Neural progenitor cell (in vitro differentiated cells): ENCODE measurements around the gene GNS. TPM values are rescaled to one million over a fixed set of nuclear protein-coding genes. Genes with fewer than 3 reads are reported as not detected.

Experiments
- DNase-seq: peaks from one replicate; pipeline ENCODE4 v3.0.0-alpha.2; 2016; ENCODE audit warnings: low spot score
- H2AFZ ChIP-seq: fragments of 200-600 bp; sonication (generic); replicated peaks from 2 replicates; pipeline ENCODE4 v1.6.1; 2016; ENCODE audit warnings: antibody characterized with exemption
- H3F3A ChIP-seq: fragments of 200-600 bp; sonication (generic); 2 replicates; pipeline ENCODE4 v1.6.1; 2016; ENCODE audit warnings: antibody characterized with exemption, low read depth
- H3K27ac ChIP-seq: fragments of 200-600 bp; sonication (generic); 2 replicates; pipeline ENCODE4 v1.5.1; 2016; ENCODE audit warnings: mild to moderate bottlenecking
- H3K27me3 ChIP-seq: fragments of 200-600 bp; sonication (generic); 2 replicates; pipeline ENCODE4 v1.6.1; 2016; ENCODE audit warnings: mild to moderate bottlenecking, moderate library complexity
- H3K36me3 ChIP-seq: fragments of 200-600 bp; sonication (generic); 2 replicates; pipeline ENCODE4 v1.5.1; 2016
- H3K4me1 ChIP-seq: fragments of 200-600 bp; sonication (generic); 2 replicates; pipeline ENCODE4 v1.6.1; 2016; ENCODE audit warnings: mixed run types
- H3K4me2 ChIP-seq: fragments of 200-600 bp; sonication (generic); 2 replicates; pipeline ENCODE4 v1.6.1; 2016
- H3K4me3 ChIP-seq: fragments of 200-600 bp; sonication (generic); 2 replicates; pipeline ENCODE4 v1.5.1; 2016
- H3K79me2 ChIP-seq: fragments of 200-600 bp; sonication (generic); 2 replicates; pipeline ENCODE4 v1.6.1; 2016; ENCODE audit warnings: low read depth
- H3K9ac ChIP-seq: fragments of 200-600 bp; sonication (generic); 2 replicates; pipeline ENCODE4 v1.6.1; 2016
- H3K9me3 ChIP-seq: fragments of 200-600 bp; sonication (generic); 2 replicates; pipeline ENCODE4 v1.5.1; 2016; ENCODE audit warnings: low read depth
- H4K20me1 ChIP-seq: fragments of 200-600 bp; sonication (generic); 2 replicates; pipeline ENCODE4 v1.6.1; 2016; ENCODE audit warnings: low read depth
- H3K27ac Mint-ChIP-seq: 3 replicates; pipeline ENCODE4 v1.8.0; 2021; ENCODE audit warnings: mixed read lengths
- H3K27me3 Mint-ChIP-seq: 2 replicates; pipeline ENCODE4 v1.8.0; 2022; ENCODE audit warnings: low read depth, mild to moderate bottlenecking, inconsistent platforms, moderate library complexity, mixed read lengths; ENCODE audit not compliant: insufficient read depth
- H3K36me3 Mint-ChIP-seq: 3 replicates; pipeline ENCODE4 v1.8.0; 2021; ENCODE audit warnings: mixed read lengths
- H3K4me1 Mint-ChIP-seq: 3 replicates; pipeline ENCODE4 v1.8.0; 2021; ENCODE audit warnings: mixed read lengths
- H3K4me3 Mint-ChIP-seq: 3 replicates; pipeline ENCODE4 v1.8.0; 2021; ENCODE audit warnings: mild to moderate bottlenecking, moderate library complexity, mixed read lengths
- H3K9me3 Mint-ChIP-seq: 3 replicates; pipeline ENCODE4 v1.8.0; 2020; ENCODE audit warnings: mixed read lengths
- EZH2 ChIP-seq: fragments of 200-600 bp; sonication (generic); IDR thresholded peaks from 2 replicates; pipeline ENCODE4 v1.6.1; 2017; ENCODE audit warnings: antibody characterized with exemption, mild to moderate bottlenecking, moderate library complexity
- EZH2phosphoT487 ChIP-seq: fragments of 200-600 bp; sonication (generic); IDR thresholded peaks from 2 replicates; pipeline ENCODE4 v1.6.1; 2017; ENCODE audit warnings: antibody characterized with exemption
- total RNA-seq: library from RNA; depleted of rRNA; stranded (reverse); fragments of >200 nt; gene quantifications from 2 replicates; pipeline ENCODE4 v1.2.3, GENCODE V29; 2015; ENCODE audit warnings: low replicate concordance
- TF ChIP-seq, protein P1 (sequence below): fragments of 200-600 bp; sonication (generic); IDR thresholded peaks from 2 replicates; pipeline ENCODE4 v1.5.1; 2017; ENCODE audit warnings: antibody characterized with exemption, mild to moderate bottlenecking

Gene GNS
- total RNA-seq, 1 donor from 2014 or later: 41.2 TPM

DNA sequence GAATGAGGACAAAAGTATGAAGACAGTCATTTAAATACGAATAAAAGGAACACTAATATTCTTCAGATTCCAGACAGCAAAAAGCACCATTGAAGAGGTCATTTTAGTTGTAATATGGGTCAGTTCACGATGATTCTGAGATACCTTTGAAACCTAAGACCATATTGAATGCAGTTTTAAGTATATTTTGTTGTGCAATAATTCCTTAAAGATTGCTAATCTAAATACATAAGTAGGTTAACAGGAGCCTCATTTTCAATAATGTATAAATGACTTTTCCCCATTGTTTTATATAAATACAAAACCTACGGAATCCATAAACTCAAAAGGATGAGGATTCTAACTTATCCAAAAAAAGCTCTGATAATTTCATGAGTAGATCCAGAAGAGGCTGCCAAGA is 5.8 kb downstream of the GNS start:
- TF ChIP-seq EZH2phosphoT487: no peak
- TF ChIP-seq EZH2: no peak
- TF ChIP-seq, protein P1, sequence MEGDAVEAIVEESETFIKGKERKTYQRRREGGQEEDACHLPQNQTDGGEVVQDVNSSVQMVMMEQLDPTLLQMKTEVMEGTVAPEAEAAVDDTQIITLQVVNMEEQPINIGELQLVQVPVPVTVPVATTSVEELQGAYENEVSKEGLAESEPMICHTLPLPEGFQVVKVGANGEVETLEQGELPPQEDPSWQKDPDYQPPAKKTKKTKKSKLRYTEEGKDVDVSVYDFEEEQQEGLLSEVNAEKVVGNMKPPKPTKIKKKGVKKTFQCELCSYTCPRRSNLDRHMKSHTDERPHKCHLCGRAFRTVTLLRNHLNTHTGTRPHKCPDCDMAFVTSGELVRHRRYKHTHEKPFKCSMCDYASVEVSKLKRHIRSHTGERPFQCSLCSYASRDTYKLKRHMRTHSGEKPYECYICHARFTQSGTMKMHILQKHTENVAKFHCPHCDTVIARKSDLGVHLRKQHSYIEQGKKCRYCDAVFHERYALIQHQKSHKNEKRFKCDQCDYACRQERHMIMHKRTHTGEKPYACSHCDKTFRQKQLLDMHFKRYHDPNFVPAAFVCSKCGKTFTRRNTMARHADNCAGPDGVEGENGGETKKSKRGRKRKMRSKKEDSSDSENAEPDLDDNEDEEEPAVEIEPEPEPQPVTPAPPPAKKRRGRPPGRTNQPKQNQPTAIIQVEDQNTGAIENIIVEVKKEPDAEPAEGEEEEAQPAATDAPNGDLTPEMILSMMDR: no peak
- no peaks in the 10 kb centered on the region for H3K9me3 ChIP-seq
- H3K9ac ChIP-seq: no peak overlapping the region
- H2AFZ ChIP-seq: no peak overlapping the region
- Mint-ChIP-seq H3K4me3 (no peak overlapping the region), H3K9me3 (peaks cover 2% of the 10 kb centered on the region), H3K4me1 (peaks cover 8% of the 10 kb centered on the region), H3K36me3 (peaks cover 9% of the 10 kb centered on the region), H3K27ac (no peak overlapping the region), H3K27me3 (no peaks in the 10 kb centered on the region)
- peaks cover 3% of the 10 kb centered on the region for H3K4me1 ChIP-seq
- no peak for DNase-seq
- no peaks in the 10 kb centered on the region for H4K20me1 ChIP-seq
- no peaks in the 10 kb centered on the region for H3F3A ChIP-seq
- H3K36me3 ChIP-seq: peaks cover 5% of the 10 kb centered on the region
- no peak overlapping the region for H3K27ac ChIP-seq
- H3K27me3 ChIP-seq: no peaks in the 10 kb centered on the region
- H3K4me2 ChIP-seq: no peak overlapping the region
- peaks cover 32% of the 10 kb centered on the region for H3K79me2 ChIP-seq
- no peak overlapping the region for H3K4me3 ChIP-seq

DNA sequence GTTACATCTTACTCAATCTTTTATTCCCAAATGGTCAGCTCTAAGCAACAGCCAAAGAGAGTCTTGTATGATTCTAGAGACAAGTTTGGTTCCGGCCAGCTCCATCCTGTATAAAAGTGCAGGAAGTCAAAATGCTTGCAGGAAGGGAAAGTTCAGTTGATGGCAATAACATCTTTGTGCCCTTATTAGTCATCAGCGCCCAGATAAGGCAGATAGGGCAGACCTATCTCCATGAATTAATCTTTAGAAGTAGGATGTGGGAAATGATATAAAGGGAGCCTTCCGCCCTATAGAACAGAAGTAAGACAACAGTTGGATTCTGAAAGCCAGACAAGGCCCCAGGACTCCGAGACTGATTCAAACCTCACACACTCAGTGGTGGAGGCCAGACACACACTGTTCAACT is 6.4 kb downstream of the GNS start:
- peaks cover 10% of the 10 kb centered on the region for H3K36me3 Mint-ChIP-seq
- Histone ChIP-seq H3K4me1 (no peaks in the 10 kb centered on the region), H3F3A (no peaks in the 10 kb centered on the region), H3K4me2 (no peak overlapping the region), H3K27me3 (no peaks in the 10 kb centered on the region), H4K20me1 (no peaks in the 10 kb centered on the region), H3K9ac (no peak overlapping the region), H3K36me3 (peaks cover 5% of the 10 kb centered on the region), H2AFZ (no peak overlapping the region), H3K79me2 (peaks cover 26% of the 10 kb centered on the region), H3K27ac (no peak overlapping the region), H3K4me3 (no peak overlapping the region), H3K9me3 (no peaks in the 10 kb centered on the region)
- peaks cover 5% of the 10 kb centered on the region for H3K4me1 Mint-ChIP-seq
- H3K4me3 Mint-ChIP-seq: no peak overlapping the region
- DNase-seq: no peak
- TF ChIP-seq EZH2 (no peak), EZH2phosphoT487 (no peak)
- TF ChIP-seq, protein P1: no peak
- H3K9me3 Mint-ChIP-seq: peaks cover 2% of the 10 kb centered on the region
- no peaks in the 10 kb centered on the region for H3K27me3 Mint-ChIP-seq
- H3K27ac Mint-ChIP-seq: no peak overlapping the region

DNA sequence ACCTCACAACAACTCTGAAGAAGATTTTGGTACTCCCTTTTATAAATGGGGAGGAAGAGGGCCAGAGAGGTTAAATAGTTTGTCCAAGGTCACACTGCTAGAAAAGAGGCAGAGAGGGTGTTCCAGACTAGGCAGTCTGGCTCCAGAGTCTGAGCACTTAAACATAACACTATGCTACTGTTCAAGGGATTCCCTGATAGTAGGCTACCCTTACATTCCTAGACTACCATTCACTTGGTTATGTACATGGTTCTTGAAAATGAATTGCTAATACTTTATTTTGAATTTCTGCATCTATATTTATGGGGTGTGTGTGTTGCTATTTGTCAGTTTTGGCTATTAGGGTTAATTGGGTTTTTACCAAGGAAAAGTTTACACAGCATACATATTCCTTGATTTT is 7.2 kb downstream of the GNS start:
- H3K4me2 ChIP-seq: no peak overlapping the region
- no peak for TF ChIP-seq EZH2
- TF ChIP-seq, protein P1: no peak
- no peak for TF ChIP-seq EZH2phosphoT487
- no peaks in the 10 kb centered on the region for H3F3A ChIP-seq
- H3K27ac Mint-ChIP-seq: no peak overlapping the region
- H3K4me3 Mint-ChIP-seq: no peak overlapping the region
- no peaks in the 10 kb centered on the region for H3K27me3 ChIP-seq
- no peak overlapping the region for H3K9ac ChIP-seq
- no peaks in the 10 kb centered on the region for H3K9me3 ChIP-seq
- no peaks in the 10 kb centered on the region for H3K4me1 Mint-ChIP-seq
- H3K4me1 ChIP-seq: no peaks in the 10 kb centered on the region
- H3K27ac ChIP-seq: no peak overlapping the region
- H3K36me3 Mint-ChIP-seq: peaks cover 12% of the 10 kb centered on the region
- DNase-seq: no peak
- no peaks in the 10 kb centered on the region for H4K20me1 ChIP-seq
- peaks cover 2% of the 10 kb centered on the region for H3K9me3 Mint-ChIP-seq
- H3K79me2 ChIP-seq: peaks cover 18% of the 10 kb centered on the region
- H3K27me3 Mint-ChIP-seq: no peaks in the 10 kb centered on the region
- no peak overlapping the region for H2AFZ ChIP-seq
- no peak overlapping the region for H3K4me3 ChIP-seq
- peaks cover 5% of the 10 kb centered on the region for H3K36me3 ChIP-seq
